ENCODE data around the gene SSBP3.

DNA sequence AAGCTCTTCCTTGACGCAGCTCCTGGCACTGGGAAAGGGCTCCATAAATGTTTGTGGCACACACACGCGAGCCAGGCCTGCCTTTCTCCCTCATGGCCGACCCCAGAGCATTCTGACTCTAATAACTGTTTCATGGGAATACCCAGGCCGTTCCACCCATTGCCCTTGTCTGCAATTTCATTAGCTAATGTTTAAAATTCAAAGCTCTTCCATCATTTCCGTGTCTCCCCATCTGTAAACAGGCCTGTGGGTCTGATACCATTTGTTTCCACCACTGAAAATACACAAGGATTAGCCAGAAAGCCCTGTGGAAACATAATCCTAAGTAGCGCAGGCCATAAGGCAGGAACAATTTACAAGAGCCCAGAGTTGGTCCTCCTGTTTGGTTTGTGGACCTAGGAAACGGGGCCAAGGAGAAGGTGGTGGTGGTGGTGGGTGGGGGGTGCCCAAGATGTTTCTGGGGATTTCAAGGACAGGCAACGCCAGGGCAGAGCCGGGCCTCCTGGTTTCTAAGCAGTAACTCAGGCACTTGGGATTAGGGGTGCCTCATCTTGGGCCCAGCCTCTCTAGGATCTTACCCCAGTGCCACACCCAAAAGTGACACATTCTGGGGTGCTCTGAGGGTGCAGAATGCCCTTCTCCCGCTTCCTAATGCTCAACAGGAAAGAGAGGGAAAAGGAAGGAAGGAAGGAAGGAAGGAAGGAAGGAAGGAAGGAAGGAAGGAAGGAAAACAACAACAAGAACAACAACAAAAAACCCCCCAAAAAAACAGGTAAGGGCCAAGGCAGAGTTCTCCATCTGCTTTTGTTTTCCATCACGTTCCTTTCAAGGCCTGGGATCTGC is 79.4 kb downstream of the SSBP3 start:
- TF ChIP-seq, protein P1, sequence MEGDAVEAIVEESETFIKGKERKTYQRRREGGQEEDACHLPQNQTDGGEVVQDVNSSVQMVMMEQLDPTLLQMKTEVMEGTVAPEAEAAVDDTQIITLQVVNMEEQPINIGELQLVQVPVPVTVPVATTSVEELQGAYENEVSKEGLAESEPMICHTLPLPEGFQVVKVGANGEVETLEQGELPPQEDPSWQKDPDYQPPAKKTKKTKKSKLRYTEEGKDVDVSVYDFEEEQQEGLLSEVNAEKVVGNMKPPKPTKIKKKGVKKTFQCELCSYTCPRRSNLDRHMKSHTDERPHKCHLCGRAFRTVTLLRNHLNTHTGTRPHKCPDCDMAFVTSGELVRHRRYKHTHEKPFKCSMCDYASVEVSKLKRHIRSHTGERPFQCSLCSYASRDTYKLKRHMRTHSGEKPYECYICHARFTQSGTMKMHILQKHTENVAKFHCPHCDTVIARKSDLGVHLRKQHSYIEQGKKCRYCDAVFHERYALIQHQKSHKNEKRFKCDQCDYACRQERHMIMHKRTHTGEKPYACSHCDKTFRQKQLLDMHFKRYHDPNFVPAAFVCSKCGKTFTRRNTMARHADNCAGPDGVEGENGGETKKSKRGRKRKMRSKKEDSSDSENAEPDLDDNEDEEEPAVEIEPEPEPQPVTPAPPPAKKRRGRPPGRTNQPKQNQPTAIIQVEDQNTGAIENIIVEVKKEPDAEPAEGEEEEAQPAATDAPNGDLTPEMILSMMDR (IDR thresholded peaks at IDR 0.05): no peak
- TF ChIP-seq POLR2A (IDR thresholded peaks at IDR 0.05): no peak
